Panc1 (cell line): Measurements from ENCODE around the gene ATP6V0D1. TPM values are rescaled to one million over a fixed set of nuclear protein-coding genes. Genes with fewer than 3 reads are reported as not detected.

Source experiments
- ATAC-seq: fragments of 200-7000 bp; cut with Tn5 transposase; 2 replicates; pipeline ENCODE4 v1.9.1; 2020; ENCODE audit warnings: mild to moderate bottlenecking, moderate library complexity
- BruUV-seq: library from RNA; stranded (reverse); fragments of 400-500 nt; replicated peaks from 2 replicates; lab custom pipeline; 2021; lab: Mats Ljungman, UMichigan
- CTCF ChIA-PET: fragments of 300-600 bp; sonication (Branson Sonifier 250); formaldehyde crosslinking; loops from one replicate; lab custom pipeline; 2022; ENCODE audit warnings: antibody characterized with exemption; lab: Charles Lee
- POLR2A ChIA-PET: fragments of 300-600 bp; sonication (Branson Sonifier 250); formaldehyde crosslinking; loops from one replicate; lab custom pipeline; 2022; ENCODE audit warnings: antibody characterized with exemption; lab: Charles Lee
- DNase-seq: peaks from one replicate; pipeline ENCODE4 v3.0.0-alpha.2; 2010; ENCODE audit warnings: low read depth, low spot score
- H3K27ac ChIP-seq: 2 replicates; pipeline ENCODE4 v1.5.1; 2011; ENCODE audit warnings: mild to moderate bottlenecking, low read length, inconsistent platforms
- H3K27me3 ChIP-seq: fragments of 200-500 bp; sonication (Bioruptor generic); 2 replicates; pipeline ENCODE4 v1.6.0; 2014; ENCODE audit warnings: low read length, inconsistent platforms; ENCODE audit not compliant: control insufficient read depth, insufficient read depth
- H3K36me3 ChIP-seq: fragments of 200-500 bp; sonication (Bioruptor generic); 2 replicates; pipeline ENCODE4 v1.5.1; 2014; ENCODE audit warnings: inconsistent platforms, mild to moderate bottlenecking, low read length, moderate library complexity; ENCODE audit not compliant: control insufficient read depth, insufficient read depth
- H3K4me1 ChIP-seq: 2 replicates; pipeline ENCODE4 v1.5.1; 2011; ENCODE audit warnings: inconsistent platforms, mild to moderate bottlenecking, low read length, moderate library complexity; ENCODE audit not compliant: control insufficient read depth, insufficient read depth
- H3K4me3 ChIP-seq, 2 experiments: 2 replicates each; pipeline ENCODE4 v1.5.1; 2011 to 2012; ENCODE audit warnings: low read depth in 2 of 2, low read length in 2 of 2, mild to moderate bottlenecking in 2 of 2, inconsistent platforms in 1 of 2, moderate library complexity in 1 of 2
- H3K9me3 ChIP-seq: fragments of 200-500 bp; sonication (Bioruptor generic); 2 replicates; pipeline ENCODE4 v1.5.1; 2014; ENCODE audit warnings: low read depth, mild to moderate bottlenecking, inconsistent platforms, low read length, moderate library complexity; ENCODE audit not compliant: control insufficient read depth, insufficient read depth
- CTCF ChIP-seq: fragments of 450-650 bp; IDR thresholded peaks from 2 replicates; pipeline ENCODE4 v1.5.1; 2017; ENCODE audit warnings: mild to moderate bottlenecking
- POLR2AphosphoS5 ChIP-seq: IDR thresholded peaks from 2 replicates; pipeline ENCODE4 v1.6.1; 2012; ENCODE audit warnings: mild to moderate bottlenecking, low read depth, low read length, moderate library complexity
- REST ChIP-seq, 2 experiments: IDR thresholded peaks; 2 replicates each; pipeline ENCODE4 v1.6.1; 2011 to 2012; ENCODE audit warnings: low read depth in 2 of 2, control low read depth in 1 of 2, low read length in 1 of 2, mild to moderate bottlenecking in 1 of 2, moderate library complexity in 1 of 2; ENCODE audit not compliant: insufficient read depth in 1 of 2
- SIN3A ChIP-seq: IDR thresholded peaks from 2 replicates; pipeline ENCODE4 v1.6.1; 2012; ENCODE audit warnings: low read depth, mild to moderate bottlenecking, low read length, moderate library complexity, borderline replicate concordance; ENCODE audit not compliant: insufficient read depth
- TCF7L2 ChIP-seq: IDR thresholded peaks from 2 replicates; pipeline ENCODE4 v1.6.1; 2011; ENCODE audit warnings: mild to moderate bottlenecking, low read depth, low read length, inconsistent platforms
- in situ Hi-C: cut with HindIII; loops from 2 replicates; pipeline ENCODE4 v1.10.0; 2016; ENCODE audit warnings: low sequenced_read_pairs, low pct_unique_long_range_greater_than_20kb
- intact Hi-C: fragments of 100-400 bp; cut with micrococcal nuclease; formaldehyde crosslinking; loops from one replicate; pipeline ENCODE4 v1.10.0; 2022; ENCODE audit not compliant: unreplicated experiment
- total RNA-seq: library from RNA; stranded (reverse); gene quantifications from one replicate; pipeline ENCODE4 v1.2.1, GENCODE V29; 2021; ENCODE audit not compliant: unreplicated experiment

Gene ATP6V0D1
- total RNA-seq, 1 experiment from 2014 or later: 70.8 TPM

- Histone ChIP-seq H3K9me3 (no peaks in the 10 kb centered on the region), H3K4me3 (no peak overlapping the region), H3K27ac (no peak overlapping the region), H3K27me3 (no peaks in the 10 kb centered on the region), H3K36me3 (no peaks in the 10 kb centered on the region), H3K4me1 (no peaks in the 10 kb centered on the region)
- DNase-seq: no peak
- in situ Hi-C loops (no loop called here), intact Hi-C loops (no loop called here)
- POLR2A ChIA-PET: no interaction called here
- no TSS peak for BruUV-seq
- CTCF ChIA-PET: no interaction called here
- TF ChIP-seq REST (IDR thresholded peaks at IDR 0.05; ENCODE audit: insufficient read depth in 1 of 2, low read depth in 2 of 2, low read length in 1 of 2) (no peak), POLR2AphosphoS5 (no peak), SIN3A (no peak), TCF7L2 (no peak), CTCF (no peak)
- no peak for ATAC-seq
Measured at GRCh38 chr16:67403976-67404555, 76.9 kb downstream of the ATP6V0D1 start.

GRCh38 chr16:67400901-67401300 is 80.1 kb downstream of the ATP6V0D1 start:
- in situ Hi-C loops: no loop called here
- DNase-seq (no peak), ATAC-seq (no peak)
- ChIA-PET POLR2A (no interaction called here), CTCF (no interaction called here)
- Histone ChIP-seq H3K9me3 (no peaks in the 10 kb centered on the region), H3K4me1 (no peaks in the 10 kb centered on the region), H3K36me3 (no peaks in the 10 kb centered on the region), H3K27ac (no peak overlapping the region), H3K27me3 (no peaks in the 10 kb centered on the region), H3K4me3 (no peak overlapping the region)
- TF ChIP-seq TCF7L2 (no peak), POLR2AphosphoS5 (no peak)
- no TSS peak for BruUV-seq
- intact Hi-C loops: no loop called here
